ENCODE data around the gene AHRR. TPM values are rescaled to one million over a fixed set of nuclear protein-coding genes. Genes with fewer than 3 reads are reported as not detected.

Gene AHRR
- total RNA-seq, 1 donor: 54.6 TPM

DNA sequence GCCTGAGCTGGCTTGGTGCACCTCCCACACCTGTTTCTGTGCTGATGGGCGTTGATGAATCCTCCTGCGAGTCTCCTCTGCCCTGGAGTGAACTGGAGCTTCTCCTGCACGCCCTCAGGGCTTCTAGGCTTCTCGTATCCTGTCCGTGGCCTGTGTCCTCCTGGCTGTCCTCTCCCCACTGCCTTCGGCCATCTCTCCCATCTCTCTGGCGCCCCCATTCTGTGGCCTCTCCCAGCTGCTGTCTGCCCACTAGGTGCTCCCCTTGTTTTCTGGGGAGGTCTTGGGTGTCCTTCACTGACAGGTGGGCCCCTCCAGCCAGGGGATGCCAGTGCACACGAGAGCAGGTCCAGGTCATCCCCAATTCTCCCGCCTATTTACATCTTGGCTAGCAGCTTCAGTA lies 28.8 kb downstream of the AHRR start:
- H3K27me3 ChIP-seq (ENCODE audit: insufficient read depth, low read length): no peaks in the 10 kb centered on the region
- peaks cover 56% of the 10 kb centered on the region for H3K36me3 ChIP-seq (ENCODE audit: insufficient read depth, low read length)
- no peak overlapping the region for H3K4me2 ChIP-seq (ENCODE audit: insufficient read depth, low read length)
- H3K9me3 ChIP-seq (ENCODE audit: low read depth, low read length): no peaks in the 10 kb centered on the region
- peaks cover 3% of the 10 kb centered on the region for H4K20me1 ChIP-seq (ENCODE audit: insufficient read depth, low read length)
- H3K4me3 ChIP-seq (ENCODE audit: insufficient read depth, low read length): no peak overlapping the region
- no peak overlapping the region for H3K27ac ChIP-seq (ENCODE audit: low read depth, low read length)
- TF ChIP-seq, protein P1, sequence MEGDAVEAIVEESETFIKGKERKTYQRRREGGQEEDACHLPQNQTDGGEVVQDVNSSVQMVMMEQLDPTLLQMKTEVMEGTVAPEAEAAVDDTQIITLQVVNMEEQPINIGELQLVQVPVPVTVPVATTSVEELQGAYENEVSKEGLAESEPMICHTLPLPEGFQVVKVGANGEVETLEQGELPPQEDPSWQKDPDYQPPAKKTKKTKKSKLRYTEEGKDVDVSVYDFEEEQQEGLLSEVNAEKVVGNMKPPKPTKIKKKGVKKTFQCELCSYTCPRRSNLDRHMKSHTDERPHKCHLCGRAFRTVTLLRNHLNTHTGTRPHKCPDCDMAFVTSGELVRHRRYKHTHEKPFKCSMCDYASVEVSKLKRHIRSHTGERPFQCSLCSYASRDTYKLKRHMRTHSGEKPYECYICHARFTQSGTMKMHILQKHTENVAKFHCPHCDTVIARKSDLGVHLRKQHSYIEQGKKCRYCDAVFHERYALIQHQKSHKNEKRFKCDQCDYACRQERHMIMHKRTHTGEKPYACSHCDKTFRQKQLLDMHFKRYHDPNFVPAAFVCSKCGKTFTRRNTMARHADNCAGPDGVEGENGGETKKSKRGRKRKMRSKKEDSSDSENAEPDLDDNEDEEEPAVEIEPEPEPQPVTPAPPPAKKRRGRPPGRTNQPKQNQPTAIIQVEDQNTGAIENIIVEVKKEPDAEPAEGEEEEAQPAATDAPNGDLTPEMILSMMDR (IDR thresholded peaks at IDR 0.05; ENCODE audit: extremely low read depth, low read depth, low read length): no peak
- no peak overlapping the region for H2AFZ ChIP-seq (ENCODE audit: low read length)
- DNase-seq (ENCODE audit: insufficient read length, low spot score, missing footprints): peak; percentile 65
- H3K79me2 ChIP-seq (ENCODE audit: insufficient read depth, low read length): peaks cover 82% of the 10 kb centered on the region
- no peaks in the 10 kb centered on the region for H3K4me1 ChIP-seq (ENCODE audit: insufficient read depth, low read length)

DNA sequence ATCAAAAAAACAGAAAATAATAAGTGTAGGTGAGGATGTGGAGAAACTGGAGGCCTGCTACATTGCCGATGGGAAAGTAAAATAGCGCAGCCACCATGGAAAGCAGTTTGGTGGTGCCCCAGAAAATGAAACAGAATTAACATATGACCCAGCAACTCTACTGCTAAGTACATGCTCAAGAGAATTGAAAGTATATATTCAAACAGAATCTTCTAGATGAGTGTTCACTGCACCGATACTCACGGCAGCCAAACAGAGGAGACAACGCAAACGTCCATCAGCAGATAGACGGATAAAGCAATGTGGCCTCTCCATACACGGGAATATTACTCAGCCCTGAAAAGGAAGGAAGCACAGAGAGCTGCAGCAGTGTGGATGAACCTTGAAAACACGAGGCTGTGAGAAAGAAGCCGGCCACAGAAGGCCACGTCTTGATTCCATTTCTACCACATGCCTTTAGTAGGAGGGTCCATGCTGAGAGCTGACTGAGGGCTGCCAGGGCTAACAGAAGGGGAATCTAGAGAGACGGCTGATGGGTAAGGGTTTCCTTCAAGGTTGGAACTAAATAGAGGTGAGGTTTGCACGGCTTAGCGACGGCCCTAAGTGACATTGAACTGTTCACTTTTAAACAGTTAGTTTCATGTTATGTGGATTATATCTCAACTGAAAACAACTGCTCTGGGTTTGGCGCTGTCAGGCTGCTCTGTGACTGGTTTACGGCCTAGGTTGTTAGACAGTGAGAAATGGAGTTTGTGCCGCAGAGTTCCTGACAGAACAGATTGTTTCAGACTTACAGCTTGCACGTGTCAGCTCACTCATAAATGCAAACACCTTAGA lies 29.8 kb downstream of the AHRR start:
- Histone ChIP-seq H3K9me3 (ENCODE audit: low read depth, low read length) (no peaks in the 10 kb centered on the region), H3K4me2 (ENCODE audit: insufficient read depth, low read length) (no peak overlapping the region), H3K4me1 (ENCODE audit: insufficient read depth, low read length) (no peaks in the 10 kb centered on the region), H3K36me3 (ENCODE audit: insufficient read depth, low read length) (peaks cover 58% of the 10 kb centered on the region), H4K20me1 (ENCODE audit: insufficient read depth, low read length) (no peaks in the 10 kb centered on the region), H3K27ac (ENCODE audit: low read depth, low read length) (no peak overlapping the region), H3K27me3 (ENCODE audit: insufficient read depth, low read length) (no peaks in the 10 kb centered on the region), H3K79me2 (ENCODE audit: insufficient read depth, low read length) (peaks cover 73% of the 10 kb centered on the region), H3K4me3 (ENCODE audit: insufficient read depth, low read length) (no peak overlapping the region), H2AFZ (ENCODE audit: low read length) (no peak overlapping the region)
- TF ChIP-seq, protein P1 (IDR thresholded peaks at IDR 0.05; ENCODE audit: extremely low read depth, low read depth, low read length): no peak
- peak; percentile 32 for DNase-seq (ENCODE audit: insufficient read length, low spot score, missing footprints)

DNA sequence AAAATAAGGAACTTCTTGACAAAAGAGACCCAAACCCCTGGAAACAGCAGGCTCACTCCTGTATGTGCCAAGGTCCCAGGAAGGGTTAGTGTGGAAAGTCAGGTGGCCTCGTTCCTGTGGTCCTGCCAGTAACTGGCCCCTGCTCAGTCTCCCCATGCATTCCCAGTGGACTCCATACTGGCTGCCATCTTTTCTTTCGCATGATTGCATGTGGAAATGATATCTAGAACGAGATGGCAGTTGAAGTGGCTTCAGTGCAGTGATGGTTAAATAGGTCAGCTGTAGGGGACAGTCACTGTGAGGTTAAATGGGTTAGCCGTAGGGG lies 30.4 kb downstream of the AHRR start:
- no peak overlapping the region for H3K4me3 ChIP-seq (ENCODE audit: insufficient read depth, low read length)

More for the DNA sequence above, 30.4 kb downstream of the AHRR start:
- H3K4me1 ChIP-seq (ENCODE audit: insufficient read depth, low read length): no peaks in the 10 kb centered on the region
- no peaks in the 10 kb centered on the region for H3K27me3 ChIP-seq (ENCODE audit: insufficient read depth, low read length)
- no peak overlapping the region for H3K4me2 ChIP-seq (ENCODE audit: insufficient read depth, low read length)
- H3K9me3 ChIP-seq (ENCODE audit: low read depth, low read length): no peaks in the 10 kb centered on the region
- peak; percentile 34 for DNase-seq (ENCODE audit: insufficient read length, low spot score, missing footprints)
- H3K79me2 ChIP-seq (ENCODE audit: insufficient read depth, low read length): peaks cover 67% of the 10 kb centered on the region
- H4K20me1 ChIP-seq (ENCODE audit: insufficient read depth, low read length): no peaks in the 10 kb centered on the region
- TF ChIP-seq, protein P1 (IDR thresholded peaks at IDR 0.05; ENCODE audit: extremely low read depth, low read depth, low read length): no peak
- H2AFZ ChIP-seq (ENCODE audit: low read length): no peak overlapping the region
- H3K36me3 ChIP-seq (ENCODE audit: insufficient read depth, low read length): peaks cover 52% of the 10 kb centered on the region
- H3K27ac ChIP-seq (ENCODE audit: low read depth, low read length): no peak overlapping the region

All from osteoblast (primary cell).